TTC549 (cell line): ENCODE results near the gene WWP2.

Source experiments
- FAIRE-seq: peaks from 2 replicates; lab custom pipeline; 2012; peaks lifted over from hg19 to GRCh38; lab: Jason Lieb, UNC

The WWP2 gene

GRCh38 chr16:69859105-69859989, 97.2 kb downstream of the WWP2 start:
- FAIRE-seq = no peak

GRCh38 chr16:69860233-69861231, 98.4 kb downstream of the WWP2 start:
- FAIRE-seq = no peak

DNA sequence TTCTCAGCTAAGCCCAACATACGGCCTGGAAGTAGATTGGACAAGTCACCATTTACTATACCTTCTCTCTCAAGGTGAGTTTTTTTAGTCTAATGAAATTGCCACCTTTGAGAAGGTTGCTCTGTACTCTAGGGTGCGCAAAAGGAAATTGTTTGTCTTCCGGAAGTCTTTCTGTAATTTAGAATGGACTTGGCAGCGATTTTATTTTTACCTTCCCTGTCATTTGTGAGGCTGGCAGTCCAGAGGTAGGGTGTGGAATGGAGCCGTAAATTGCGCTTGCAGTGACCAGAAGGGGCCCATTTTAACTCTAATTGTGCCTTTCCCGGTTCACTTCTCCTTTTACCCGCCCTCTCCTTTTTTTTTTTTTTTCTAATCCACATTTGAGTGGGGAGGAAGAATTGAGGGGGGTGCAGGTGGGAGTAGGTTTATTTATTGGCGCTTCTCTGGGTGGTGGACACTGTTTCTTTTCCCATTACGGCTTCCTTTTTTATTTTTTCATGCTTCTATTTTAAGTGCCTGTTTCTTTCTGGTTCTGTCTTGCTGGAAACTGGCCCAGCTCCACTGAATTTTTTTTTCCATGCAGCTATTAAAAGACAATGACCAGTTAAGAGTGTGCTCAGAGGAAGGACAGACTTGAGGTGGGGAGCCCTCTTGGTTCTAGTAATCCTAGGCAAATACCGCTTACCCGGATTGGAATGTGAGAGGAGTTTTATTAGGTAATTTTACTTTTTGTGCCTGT, 99.3 kb downstream of the WWP2 start:
- FAIRE-seq = no peak

DNA sequence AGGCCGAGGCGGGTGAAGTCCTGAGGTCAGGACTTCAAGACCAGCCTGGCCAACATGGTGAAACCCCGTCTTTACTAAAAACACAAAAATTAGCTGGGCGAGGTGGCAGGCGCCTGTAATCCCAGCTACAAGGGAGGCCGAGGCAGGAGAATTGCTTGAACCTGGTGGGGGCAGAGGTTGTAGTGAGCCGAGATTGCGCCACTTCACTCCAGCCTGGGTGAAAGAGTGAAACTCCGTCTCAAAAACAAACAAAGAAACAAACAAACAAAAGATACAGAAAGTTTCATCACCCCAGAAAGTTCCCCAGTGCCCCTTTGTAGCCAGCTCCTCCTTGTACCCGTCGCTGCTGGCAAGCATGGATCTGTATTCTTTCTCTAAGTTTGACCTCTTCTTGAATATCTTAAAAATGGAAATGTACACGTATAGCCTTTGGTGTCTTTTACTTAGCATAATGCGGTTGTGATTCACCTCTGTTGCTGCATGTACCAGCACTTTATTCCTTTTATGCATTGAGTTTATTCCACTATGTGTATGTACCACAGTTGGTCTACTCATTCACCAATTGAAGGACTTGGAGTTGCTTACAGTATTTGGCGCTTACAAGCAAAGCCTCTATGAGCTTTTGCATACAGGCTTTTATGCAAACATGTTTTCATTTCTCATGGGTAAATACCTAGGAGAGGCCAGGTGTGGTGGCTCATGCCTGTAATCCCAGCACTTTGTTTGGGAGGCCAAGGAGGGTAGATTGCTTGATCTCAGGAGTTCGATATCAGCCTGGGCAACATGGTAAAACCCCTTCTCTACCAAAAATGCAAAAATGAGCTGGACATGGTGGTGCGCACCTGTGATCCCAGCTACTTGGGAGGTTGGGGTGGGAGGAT, 101.5 kb downstream of the WWP2 start:
- FAIRE-seq = no peak

DNA sequence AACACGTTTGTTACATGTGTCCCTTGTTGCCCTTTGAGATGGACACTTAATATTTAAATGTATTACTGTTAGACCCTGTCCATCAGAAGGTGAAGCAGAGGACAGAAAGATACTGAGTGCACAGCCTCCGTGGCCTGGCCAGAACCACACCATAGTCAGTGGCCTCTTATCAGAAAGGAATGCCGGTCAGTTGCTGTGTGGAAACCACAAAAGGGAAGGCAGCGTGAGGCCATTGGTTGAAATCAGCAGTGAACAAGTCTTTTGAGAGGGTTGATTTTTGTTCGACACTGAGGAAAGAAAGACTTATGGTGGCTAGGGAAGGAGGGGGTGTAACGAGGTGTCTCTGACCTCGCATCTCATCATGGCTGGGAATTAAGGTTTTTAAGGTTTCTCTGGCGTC, 103.6 kb downstream of the WWP2 start:
- FAIRE-seq = no peak

- no peak for FAIRE-seq
Observed at GRCh38 chr16:69867784-69868560, 105.8 kb downstream of the WWP2 start.

GRCh38 chr16:69870761-69871160, 108.6 kb downstream of the WWP2 start:
- FAIRE-seq = no peak

DNA sequence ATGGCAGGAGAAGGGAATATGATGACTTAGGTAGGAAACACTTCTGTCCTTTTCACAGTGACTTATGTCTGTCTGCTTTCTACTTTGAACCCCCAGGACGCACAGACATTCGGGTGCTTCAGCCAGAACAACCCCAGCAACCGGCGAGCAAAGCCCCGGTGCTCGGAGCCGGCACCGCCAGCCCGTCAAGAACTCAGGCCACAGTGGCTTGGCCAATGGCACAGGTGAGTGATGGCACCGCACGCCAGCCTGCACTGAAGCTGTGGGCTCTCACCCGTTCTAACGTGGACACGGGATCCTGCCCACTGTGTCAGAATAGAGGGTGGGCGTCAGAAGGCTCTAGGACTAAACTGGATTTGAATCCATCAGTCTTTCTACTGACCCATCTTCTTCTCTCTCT, 109.6 kb downstream of the WWP2 start:
- no peak for FAIRE-seq

DNA sequence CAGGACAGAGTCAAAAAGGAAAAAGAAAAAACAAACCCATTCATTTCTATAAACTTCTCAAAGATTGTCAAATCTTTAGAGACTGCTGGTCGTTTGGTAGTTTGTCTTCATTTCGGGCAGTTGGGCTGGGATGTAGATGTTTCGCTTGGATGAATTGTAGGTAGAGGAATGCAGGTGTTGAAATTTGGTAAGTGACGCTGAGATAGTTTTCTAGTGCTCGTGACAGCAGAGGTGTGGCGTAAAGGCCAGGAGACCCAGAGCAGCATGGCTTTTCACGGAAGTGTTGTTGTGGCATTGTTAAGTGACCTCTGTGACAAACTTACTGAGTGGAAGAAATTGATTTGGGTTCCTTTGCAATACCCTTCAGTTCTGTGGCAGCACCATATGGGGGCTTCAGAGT, 110.8 kb downstream of the WWP2 start:
- no peak for FAIRE-seq

DNA sequence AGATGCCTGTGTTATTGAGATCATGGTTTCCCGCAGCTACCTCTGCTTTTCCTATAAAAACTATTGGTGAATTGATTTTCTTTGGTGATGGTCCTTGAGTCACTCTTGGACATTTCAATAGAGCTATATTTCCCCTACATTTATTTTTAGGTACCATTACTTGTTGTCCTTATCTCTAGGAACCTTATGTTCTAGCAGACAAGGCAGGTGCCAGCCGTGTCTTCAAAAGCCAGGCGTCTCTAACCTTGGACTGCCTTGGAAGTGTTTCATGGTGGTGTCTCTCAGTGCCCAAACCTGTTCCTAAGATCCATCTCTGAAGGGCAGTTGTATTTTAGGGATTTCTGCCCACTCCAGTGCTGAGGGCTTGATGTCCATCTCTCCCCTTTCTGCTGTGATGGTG, 111.7 kb downstream of the WWP2 start:
- no peak for FAIRE-seq

- no peak for FAIRE-seq
Observed at GRCh38 chr16:69874271-69874670, 112.1 kb downstream of the WWP2 start.

DNA sequence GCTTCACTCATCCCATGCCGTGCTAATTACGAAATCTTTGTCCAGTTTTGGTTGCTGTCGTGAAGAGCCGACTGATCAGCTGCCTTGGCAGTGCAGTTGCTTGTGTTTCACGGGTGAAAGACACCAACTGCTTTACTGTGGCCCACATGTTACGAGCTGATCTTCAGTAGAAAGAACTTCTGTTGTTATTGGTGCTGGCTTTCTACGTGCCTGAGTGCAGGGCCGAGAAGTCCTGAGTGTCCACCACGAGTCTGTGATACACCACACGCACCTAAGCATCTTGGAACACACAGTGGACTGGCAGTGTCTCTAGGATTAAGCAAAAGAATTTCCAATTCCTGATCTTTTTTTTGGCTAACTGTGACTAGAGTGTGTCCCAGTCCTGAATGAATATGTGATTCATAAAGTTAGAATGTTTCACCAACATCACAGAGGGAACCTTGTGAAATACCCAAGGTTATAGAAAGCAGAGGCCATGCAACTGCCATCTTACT, 118.6 kb downstream of the WWP2 start:
- FAIRE-seq = no peak

DNA sequence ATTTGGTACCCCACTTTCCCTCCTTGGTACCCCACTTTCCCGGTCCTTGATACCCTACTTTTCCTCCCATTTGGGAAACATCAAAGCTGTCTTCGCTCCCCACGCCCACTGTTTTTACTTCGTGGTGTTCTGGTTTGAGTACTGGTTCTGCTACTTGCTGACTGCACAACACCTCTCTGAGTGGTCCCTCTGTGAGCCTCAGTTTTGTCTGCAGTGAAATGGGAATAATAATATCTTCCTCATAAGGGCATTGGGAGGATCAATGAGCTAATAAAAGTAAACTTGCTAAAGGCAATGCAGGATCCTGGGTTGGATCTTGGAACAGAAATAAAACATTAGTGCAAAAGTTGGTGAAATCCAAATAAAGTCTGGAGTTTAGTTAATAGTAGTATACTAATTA, 119.0 kb downstream of the WWP2 start:
- no peak for FAIRE-seq

DNA sequence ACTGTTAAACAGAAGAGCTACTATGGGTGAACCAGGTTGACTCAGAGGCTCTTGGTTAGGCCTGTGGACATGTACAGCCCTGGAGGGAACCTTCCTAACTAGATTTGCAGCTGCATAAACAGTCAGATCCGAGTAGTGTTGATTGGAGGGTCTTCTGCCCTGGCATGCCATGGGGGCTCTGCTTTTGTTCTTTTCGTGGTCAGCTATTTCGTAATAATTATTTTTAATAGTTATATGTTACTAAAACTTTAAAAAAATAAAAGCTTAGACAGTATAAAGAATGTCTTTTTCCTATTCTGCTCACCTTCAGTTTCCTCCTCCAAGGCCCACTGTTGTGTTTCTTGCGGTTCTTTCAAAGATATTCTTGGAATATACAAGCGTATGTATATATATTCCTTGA, 121.6 kb downstream of the WWP2 start:
- FAIRE-seq = no peak

- no peak for FAIRE-seq
Observed at GRCh38 chr16:69885722-69886121, 123.6 kb downstream of the WWP2 start.

DNA sequence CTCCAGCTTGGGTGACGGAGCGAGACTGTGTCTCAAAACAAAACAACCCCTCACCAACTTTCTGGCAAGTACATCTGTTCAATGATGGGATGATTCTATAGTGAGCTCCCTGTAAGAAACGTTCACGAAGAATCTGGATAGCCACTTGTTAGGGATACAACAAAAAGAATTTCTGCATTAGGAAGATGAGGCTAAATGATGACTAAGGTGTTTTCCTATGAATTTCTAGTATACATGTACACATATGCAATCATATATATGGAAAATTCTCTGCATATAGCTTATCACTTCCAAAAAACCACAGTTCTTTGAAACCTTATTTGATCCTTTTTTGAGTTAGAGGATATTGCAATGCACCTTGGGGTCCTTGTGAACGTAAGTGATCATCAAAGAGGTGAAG, 124.6 kb downstream of the WWP2 start:
- FAIRE-seq = no peak

DNA sequence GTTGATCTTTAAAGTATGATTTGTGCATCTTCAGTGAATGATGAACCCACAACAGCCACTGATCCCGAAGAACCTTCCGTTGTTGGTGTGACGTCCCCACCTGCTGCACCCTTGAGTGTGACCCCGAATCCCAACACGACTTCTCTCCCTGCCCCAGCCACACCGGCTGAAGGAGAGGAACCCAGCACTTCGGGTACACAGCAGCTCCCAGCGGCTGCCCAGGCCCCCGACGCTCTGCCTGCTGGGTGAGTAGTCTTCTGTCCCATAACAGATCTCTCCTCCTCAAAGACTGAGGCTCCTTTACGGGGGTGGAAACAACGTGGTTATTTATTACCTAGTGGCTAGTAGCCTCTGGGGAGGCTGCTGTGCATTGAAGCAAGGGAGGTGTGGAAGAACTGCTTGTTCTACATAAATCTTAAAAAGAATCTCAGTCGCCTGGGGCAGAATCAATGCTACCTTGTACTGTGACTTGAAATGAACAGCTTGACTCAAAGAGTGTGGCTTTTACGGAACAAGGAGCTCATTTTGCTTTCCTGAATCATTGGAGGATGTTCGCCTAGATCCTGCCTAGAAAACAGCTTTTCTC, 126.0 kb downstream of the WWP2 start:
- FAIRE-seq = no peak

DNA sequence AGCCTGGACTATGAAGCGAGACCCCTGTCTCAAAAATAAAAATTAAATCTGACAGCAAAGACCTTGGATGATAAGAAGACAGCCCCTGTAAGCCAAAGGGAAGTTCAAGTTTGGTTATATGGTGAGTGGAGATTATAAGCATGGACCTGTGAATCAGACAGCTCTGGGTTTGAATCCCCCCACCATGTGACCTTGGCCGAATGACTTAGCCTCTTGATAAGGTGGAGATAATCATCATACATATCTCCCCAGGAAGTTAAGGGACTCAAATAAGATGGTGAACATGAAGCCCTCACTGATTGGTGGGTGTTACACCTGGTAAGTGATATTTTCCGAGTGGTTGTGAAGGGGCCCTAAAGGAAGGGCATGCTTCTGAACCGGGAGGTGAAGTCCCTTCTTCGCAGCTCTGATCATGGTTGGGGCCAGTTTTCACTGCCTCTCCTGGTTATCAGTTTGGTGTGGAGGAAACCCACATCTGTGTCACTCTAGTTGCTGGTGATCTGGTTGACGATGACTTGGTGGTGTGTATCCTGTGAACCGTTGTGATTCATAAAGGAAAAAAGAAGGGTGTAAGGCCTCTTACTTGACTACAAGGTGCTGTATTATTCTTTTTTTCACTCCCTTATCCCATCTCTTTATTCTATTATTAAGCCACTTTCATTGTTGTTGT, 127.3 kb downstream of the WWP2 start:
- FAIRE-seq = no peak

- FAIRE-seq = no peak
Observed at GRCh38 chr16:69890114-69890891, 128.2 kb downstream of the WWP2 start.
